ENCODE results near the gene NEAT1.

NEAT1 gene

DNA sequence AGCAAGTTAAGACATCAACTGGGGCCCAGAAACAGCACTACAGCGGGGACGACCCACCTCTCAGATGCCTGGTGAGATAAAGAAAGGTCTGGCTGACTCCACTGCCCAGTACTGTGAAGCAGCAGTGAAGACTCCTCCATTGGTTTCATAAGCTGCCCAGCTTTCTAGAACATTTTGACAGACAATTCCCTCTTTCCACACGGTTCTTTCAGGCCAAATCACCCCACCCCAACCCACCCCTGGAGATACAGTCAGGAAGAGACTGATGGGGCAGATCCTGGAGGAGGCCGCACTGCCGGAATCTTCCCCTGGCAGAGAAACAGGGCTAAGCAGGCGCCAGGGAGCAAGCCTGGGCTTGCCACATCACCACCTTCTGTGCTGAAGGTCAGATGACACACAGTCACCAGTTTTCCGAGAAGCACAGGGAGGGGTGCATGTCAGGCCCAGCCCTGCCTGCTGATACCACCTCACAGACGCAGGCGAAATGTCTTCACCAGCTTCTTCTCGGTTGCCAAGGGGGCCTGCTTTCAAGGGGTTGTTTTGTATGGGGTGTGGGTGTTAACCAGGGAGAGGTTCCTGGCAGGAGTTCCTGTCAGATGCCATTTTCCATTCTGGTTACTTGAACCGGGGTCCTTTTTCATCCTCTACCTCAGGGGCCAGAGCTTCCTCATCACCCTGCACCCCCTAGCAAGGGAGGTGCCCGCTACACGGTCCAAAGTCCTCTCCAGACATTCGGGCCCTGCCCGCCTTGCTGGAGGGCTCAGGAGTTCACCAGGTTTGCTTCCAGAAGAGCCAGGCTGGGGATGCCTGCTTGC lies 1.4 kb upstream of the NEAT1 start:
- peak overlapping the region; percentile 100 for H3K27ac Mint-ChIP-seq
- no peaks in the 10 kb centered on the region for H3K9me3 Mint-ChIP-seq
- peak overlapping the region; percentile 99 for H3K4me3 Mint-ChIP-seq
- peaks cover 75% of the 10 kb centered on the region for H3K4me1 Mint-ChIP-seq (ENCODE audit: low read depth)
- H3K36me3 Mint-ChIP-seq (ENCODE audit: low read depth) = peaks cover 38% of the 10 kb centered on the region
- H3K27me3 Mint-ChIP-seq = no peaks in the 10 kb centered on the region

DNA sequence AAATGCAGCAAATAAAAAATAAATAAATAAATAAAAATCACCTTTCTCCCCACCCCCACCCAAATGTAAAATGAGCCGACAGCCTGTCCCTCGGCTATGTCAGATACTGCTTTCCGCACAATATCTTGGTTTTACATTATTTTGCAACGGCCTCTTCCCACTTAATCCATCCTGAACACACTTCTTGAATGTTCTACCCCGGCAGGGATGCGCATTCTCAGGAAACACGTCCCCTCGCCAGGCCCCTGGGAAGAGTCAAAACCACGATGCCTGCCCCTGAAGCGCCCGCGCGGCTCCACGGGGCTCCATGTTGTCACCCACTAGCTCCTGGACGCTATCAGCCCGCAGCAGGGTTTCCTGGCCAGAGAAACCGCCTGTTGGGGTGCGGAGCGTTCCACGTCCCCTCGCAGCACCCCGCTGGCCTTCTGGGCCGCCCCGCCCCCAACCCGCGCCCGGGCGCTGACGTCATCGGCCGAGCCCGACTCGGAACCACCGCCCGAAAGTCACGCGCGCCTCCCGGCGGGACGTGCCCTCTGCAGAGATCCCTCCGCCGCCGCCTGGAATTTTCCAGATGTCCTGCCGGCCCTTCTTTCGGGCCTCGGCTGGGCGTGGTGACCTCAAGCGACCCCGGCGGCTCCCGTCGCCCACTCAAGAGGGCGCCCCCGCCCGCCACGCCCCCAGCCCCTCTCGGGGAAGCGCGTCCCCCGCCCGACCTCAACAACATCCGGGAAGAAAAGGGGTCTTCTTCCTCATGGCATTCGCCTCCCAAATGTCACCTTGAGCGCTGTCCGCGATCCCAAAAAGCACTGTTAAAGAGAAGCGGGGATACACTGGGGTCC lies 585 bp upstream of the NEAT1 start:
- peak overlapping the region; percentile 100 for H3K27ac Mint-ChIP-seq
- peak overlapping the region; percentile 99 for H3K4me3 Mint-ChIP-seq
- no peaks in the 10 kb centered on the region for H3K9me3 Mint-ChIP-seq
- H3K36me3 Mint-ChIP-seq (ENCODE audit: low read depth) = peaks cover 47% of the 10 kb centered on the region
- H3K4me1 Mint-ChIP-seq (ENCODE audit: low read depth) = peaks cover 75% of the 10 kb centered on the region
- no peaks in the 10 kb centered on the region for H3K27me3 Mint-ChIP-seq

DNA sequence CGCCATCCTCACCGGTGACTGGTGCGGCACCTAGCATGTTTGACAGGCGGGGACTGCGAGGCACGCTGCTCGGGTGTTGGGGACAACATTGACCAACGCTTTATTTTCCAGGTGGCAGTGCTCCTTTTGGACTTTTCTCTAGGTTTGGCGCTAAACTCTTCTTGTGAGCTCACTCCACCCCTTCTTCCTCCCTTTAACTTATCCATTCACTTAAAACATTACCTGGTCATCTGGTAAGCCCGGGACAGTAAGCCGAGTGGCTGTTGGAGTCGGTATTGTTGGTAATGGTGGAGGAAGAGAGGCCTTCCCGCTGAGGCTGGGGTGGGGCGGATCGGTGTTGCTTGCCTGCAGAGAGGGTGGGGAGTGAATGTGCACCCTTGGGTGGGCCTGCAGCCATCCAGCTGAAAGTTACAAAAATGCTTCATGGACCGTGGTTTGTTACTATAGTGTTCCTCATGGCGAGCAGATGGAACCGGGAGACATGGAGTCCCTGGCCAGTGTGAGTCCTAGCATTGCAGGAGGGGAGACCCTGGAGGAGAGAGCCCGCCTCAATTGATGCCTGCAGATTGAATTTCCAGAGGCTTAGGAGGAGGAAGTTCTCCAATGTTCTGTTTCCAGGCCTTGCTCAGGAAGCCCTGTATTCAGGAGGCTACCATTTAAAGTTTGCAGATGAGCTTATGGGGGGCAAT lies 1.1 kb downstream of the NEAT1 start:
- Mint-ChIP-seq H3K4me1 (ENCODE audit: low read depth) (peaks cover 76% of the 10 kb centered on the region), H3K27me3 (no peaks in the 10 kb centered on the region), H3K4me3 (peak overlapping the region; percentile 99), H3K27ac (peak overlapping the region; percentile 100), H3K9me3 (no peaks in the 10 kb centered on the region), H3K36me3 (ENCODE audit: low read depth) (peaks cover 61% of the 10 kb centered on the region)

DNA sequence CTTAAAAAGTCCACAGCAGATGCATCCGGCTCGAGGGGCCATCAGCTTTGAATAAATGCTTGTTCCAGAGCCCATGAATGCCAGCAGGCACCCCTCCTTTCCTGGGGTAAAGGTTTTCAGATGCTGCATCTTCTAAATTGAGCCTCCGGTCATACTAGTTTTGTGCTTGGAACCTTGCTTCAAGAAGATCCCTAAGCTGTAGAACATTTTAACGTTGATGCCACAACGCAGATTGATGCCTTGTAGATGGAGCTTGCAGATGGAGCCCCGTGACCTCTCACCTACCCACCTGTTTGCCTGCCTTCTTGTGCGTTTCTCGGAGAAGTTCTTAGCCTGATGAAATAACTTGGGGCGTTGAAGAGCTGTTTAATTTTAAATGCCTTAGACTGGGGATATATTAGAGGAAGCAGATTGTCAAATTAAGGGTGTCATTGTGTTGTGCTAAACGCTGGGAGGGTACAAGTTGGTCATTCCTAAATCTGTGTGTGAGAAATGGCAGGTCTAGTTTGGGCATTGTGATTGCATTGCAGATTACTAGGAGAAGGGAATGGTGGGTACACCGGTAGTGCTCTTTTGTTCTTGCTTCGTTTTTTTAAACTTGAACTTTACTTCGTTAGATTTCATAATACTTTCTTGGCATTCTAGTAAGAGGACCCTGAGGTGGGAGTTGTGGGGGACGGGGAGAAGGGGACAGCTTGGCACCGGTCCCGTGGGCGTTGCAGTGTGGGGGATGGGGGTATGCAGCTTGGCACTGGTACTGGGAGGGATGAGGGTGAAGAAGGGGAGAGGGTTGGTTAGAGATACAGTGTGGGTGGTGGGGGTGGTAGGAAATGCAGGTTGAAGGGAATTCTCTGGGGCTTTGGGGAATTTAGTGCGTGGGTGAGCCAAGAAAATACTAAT lies 1.9 kb downstream of the NEAT1 start:
- Mint-ChIP-seq H3K9me3 (no peaks in the 10 kb centered on the region), H3K36me3 (ENCODE audit: low read depth) (peaks cover 65% of the 10 kb centered on the region), H3K4me1 (ENCODE audit: low read depth) (peaks cover 76% of the 10 kb centered on the region), H3K4me3 (peak overlapping the region; percentile 99), H3K27ac (peak overlapping the region; percentile 100), H3K27me3 (no peaks in the 10 kb centered on the region)

DNA sequence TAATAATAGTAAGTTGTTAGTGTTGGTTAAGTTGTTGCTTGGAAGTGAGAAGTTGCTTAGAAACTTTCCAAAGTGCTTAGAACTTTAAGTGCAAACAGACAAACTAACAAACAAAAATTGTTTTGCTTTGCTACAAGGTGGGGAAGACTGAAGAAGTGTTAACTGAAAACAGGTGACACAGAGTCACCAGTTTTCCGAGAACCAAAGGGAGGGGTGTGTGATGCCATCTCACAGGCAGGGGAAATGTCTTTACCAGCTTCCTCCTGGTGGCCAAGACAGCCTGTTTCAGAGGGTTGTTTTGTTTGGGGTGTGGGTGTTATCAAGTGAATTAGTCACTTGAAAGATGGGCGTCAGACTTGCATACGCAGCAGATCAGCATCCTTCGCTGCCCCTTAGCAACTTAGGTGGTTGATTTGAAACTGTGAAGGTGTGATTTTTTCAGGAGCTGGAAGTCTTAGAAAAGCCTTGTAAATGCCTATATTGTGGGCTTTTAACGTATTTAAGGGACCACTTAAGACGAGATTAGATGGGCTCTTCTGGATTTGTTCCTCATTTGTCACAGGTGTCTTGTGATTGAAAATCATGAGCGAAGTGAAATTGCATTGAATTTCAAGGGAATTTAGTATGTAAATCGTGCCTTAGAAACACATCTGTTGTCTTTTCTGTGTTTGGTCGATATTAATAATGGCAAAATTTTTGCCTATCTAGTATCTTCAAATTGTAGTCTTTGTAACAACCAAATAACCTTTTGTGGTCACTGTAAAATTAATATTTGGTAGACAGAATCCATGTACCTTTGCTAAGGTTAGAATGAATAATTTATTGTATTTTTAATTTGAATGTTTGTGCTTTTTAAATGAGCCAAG lies 2.7 kb downstream of the NEAT1 start:
- Mint-ChIP-seq H3K27ac (peak overlapping the region; percentile 100), H3K4me3 (peak overlapping the region; percentile 99), H3K4me1 (ENCODE audit: low read depth) (peaks cover 77% of the 10 kb centered on the region), H3K27me3 (no peaks in the 10 kb centered on the region), H3K36me3 (ENCODE audit: low read depth) (peaks cover 65% of the 10 kb centered on the region), H3K9me3 (no peaks in the 10 kb centered on the region)

DNA sequence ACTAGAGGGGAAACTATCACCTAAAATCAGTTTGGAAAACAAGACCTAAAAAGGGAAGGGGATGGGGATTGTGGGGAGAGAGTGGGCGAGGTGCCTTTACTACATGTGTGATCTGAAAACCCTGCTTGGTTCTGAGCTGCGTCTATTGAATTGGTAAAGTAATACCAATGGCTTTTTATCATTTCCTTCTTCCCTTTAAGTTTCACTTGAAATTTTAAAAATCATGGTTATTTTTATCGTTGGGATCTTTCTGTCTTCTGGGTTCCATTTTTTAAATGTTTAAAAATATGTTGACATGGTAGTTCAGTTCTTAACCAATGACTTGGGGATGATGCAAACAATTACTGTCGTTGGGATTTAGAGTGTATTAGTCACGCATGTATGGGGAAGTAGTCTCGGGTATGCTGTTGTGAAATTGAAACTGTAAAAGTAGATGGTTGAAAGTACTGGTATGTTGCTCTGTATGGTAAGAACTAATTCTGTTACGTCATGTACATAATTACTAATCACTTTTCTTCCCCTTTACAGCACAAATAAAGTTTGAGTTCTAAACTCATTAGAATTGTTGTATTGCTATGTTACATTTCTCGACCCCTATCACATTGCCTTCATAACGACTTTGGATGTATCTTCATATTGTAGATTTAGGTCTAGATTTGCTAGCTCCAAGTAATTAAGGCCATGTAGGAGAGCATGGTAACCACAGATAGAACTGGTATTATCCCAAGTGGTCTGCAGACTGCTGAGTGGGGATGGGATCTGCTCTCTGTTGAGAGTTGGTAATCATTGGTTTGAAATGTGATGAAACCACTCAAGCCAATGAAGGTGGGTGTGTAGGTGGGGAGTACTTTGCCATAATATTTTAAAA lies 3.6 kb downstream of the NEAT1 start:
- Mint-ChIP-seq H3K9me3 (no peaks in the 10 kb centered on the region), H3K27ac (peak overlapping the region; percentile 100), H3K36me3 (ENCODE audit: low read depth) (peaks cover 65% of the 10 kb centered on the region), H3K4me1 (ENCODE audit: low read depth) (peaks cover 81% of the 10 kb centered on the region), H3K27me3 (no peaks in the 10 kb centered on the region), H3K4me3 (peak overlapping the region; percentile 99)

DNA sequence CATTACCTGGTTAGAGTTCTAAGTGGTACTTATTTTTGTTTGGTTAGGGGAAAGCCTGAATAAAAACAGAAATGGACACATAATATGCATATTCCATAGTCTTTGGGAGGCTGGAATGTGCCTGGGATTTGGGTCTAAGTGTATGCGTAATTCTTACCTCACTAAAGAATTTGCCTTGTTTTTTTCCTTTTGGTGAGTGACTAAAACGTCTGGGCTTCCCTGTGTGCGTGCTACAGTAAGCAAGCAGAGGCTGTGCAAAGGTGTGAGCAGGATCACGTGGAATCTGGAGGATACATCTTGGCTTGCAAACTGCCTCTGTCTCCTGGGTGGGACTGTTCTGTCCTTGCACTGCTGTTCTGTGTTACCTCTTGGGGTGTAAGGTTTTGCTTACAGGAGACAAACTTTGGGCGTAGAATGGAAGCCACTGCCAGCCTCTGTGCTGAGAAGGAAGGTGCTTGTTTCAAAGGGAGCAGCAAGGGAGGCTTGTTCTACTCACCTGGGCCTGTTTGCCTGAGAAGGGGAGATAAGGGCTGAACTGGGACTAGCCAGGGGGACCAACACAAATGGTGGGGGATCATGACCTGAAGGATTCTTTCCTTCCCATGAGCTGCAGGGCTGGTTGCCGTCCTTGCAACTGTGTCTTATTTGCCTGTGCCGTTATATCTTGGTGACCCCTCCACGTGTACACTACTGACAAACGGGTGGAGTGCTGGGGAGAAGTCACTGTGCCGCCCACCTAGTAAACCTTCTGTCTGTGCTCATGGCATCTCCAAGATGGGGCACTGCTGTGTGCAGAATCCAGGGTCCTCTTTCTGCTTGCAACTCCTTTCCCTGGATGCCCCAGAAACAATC lies 4.5 kb downstream of the NEAT1 start:
- Mint-ChIP-seq H3K27me3 (no peaks in the 10 kb centered on the region), H3K27ac (peak overlapping the region; percentile 100), H3K4me1 (ENCODE audit: low read depth) (peaks cover 89% of the 10 kb centered on the region), H3K36me3 (ENCODE audit: low read depth) (peaks cover 68% of the 10 kb centered on the region), H3K4me3 (peak overlapping the region; percentile 99), H3K9me3 (no peaks in the 10 kb centered on the region)

DNA sequence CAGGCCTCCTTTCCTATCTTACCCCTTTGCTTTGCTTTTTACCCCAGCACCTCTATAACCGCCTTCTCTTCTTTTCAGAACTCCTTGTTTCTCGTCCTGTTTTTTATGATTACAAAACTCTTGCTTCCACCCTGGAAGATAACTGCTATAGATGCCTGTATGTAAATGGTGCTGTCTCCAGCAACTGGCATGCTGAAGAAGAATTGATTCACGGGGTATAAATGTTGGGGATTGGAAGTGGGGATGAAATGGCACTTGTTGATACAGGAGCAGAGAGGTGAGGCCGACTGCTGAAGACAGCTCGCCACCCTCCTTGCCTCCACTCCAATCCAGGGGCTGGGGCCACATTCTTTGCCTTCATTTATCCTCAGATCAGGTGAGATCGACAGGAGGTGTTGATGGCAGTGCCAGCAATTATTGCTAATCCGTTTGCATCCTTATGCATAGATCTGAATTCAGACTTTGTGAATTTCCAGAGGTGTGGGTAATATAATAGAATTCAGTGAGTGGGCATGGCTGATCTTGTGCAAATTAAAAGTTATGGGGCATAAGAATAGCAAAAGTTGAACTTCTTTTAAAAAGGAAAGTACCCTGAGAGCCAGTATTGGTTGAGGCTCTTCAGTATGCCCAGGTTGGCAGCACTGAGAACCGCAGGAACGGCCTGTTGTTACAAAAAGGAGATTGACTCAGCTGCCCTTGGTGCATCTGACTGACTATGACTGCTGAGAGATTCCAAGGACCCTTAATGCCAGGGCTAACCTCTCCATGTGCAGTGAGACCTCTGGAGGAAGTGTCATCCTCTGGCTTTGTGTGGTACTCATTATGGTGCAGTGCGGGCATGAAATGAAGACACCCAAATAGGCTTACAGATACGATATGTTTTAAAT lies 5.3 kb downstream of the NEAT1 start:
- H3K9me3 Mint-ChIP-seq = no peaks in the 10 kb centered on the region
- H3K27me3 Mint-ChIP-seq = no peaks in the 10 kb centered on the region
- peak overlapping the region; percentile 99 for H3K4me3 Mint-ChIP-seq
- peaks cover 68% of the 10 kb centered on the region for H3K36me3 Mint-ChIP-seq (ENCODE audit: low read depth)
- H3K27ac Mint-ChIP-seq = peak overlapping the region; percentile 100
- peaks cover 92% of the 10 kb centered on the region for H3K4me1 Mint-ChIP-seq (ENCODE audit: low read depth)

DNA sequence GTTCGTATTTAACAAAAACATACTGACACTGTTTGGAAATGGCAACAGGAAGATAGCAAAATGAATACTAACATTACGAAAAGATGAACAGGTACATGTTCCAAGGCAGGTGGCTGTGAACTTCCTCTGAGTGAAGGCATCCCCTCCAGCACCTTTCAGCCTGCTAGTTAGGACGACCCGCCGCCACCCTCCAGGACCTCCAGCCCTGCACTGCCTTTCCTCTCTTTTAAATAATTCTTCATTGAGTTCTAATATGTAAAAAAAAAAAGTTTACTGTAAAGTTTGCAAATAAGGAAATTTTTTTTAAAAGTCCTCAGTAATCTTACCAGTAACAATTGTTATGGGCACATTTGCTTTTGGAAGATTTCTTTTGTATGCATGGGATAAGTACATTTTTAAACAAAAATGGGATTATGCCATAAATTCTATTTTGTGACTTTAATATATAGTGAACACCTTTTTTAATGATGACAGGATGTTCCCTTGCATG lies 6.0 kb downstream of the NEAT1 start:
- Mint-ChIP-seq H3K9me3 (no peaks in the 10 kb centered on the region), H3K4me1 (ENCODE audit: low read depth) (peaks cover 95% of the 10 kb centered on the region), H3K27ac (peak overlapping the region; percentile 100), H3K36me3 (ENCODE audit: low read depth) (peaks cover 64% of the 10 kb centered on the region), H3K27me3 (no peaks in the 10 kb centered on the region), H3K4me3 (peak overlapping the region; percentile 99)

DNA sequence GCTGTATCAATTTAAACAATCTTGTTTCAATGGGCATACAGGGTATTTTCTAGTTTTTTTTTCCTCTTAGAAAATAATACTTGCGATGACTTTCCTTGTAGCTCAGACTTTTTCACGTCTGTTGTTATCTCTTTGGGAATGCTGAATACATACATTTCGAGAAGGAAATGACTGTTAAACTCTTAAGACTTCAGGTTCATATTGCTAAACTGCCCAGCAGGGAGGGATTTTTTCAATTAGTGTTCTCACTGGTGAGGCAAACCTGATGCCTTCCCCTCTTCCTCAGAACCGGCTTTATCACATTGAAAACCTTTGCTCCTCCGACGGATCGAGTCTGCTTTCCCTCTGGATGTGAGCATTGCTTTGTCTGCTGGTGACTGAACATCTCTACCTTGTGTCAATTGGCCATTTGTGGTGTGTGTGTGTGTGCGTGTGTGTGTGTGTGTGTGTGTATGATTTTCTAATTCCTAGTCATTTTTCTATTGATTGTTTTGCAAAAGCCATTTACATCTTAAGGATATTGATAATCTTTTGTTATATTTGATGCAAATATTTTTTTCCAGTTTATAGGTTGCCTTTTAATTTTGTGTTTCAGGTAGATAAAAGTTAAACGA lies 6.6 kb downstream of the NEAT1 start:
- Mint-ChIP-seq H3K36me3 (ENCODE audit: low read depth) (peaks cover 61% of the 10 kb centered on the region), H3K9me3 (no peaks in the 10 kb centered on the region), H3K4me3 (peak overlapping the region; percentile 99), H3K27me3 (no peaks in the 10 kb centered on the region), H3K27ac (peak overlapping the region; percentile 100), H3K4me1 (ENCODE audit: low read depth) (peaks cover 95% of the 10 kb centered on the region)

Data from stimulated activated naive CD8-positive, alpha-beta T cell treated with anti-CD3 and anti-CD28 coated beads, Interleukin-15, Interleukin-2, amounts not matched to agents 100 ng/mL and 50 ng/mL, for 24 hours (primary cell).